GM12801 (cell line): ENCODE measurements around the gene EHD4.

Experiments
- CTCF ChIP-seq: IDR thresholded peaks from one replicate; pipeline ENCODE4 v1.5.1; 2011; ENCODE audit warnings: control low read depth; ENCODE audit not compliant: insufficient read length; ENCODE audit errors: extremely low read depth

The EHD4 gene

DNA sequence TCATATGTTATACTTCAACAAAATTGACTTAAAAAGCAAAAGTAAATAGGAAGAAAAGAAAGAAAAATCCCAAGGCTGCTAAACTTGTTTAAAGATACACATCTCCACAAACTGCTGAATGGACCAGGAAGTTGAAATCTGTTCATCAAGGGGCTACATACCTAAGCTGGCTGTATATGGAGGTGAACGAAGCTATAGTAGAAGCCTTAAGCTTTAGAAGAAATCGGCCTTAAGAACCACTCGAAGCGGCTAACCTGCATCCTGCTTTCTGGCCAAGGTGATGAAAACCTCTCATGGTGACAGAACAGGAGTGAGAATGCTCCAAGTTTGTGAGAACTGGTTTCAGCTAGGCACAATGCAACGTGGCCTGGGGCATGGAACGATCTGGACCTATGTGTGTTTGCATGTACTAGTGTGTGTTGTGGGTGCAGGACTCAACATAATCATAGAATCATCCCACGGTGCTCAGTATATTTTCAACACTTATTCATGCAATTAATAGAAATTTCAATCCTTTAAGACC, 47.2 kb downstream of the EHD4 start:
- no peak for TF ChIP-seq CTCF

DNA sequence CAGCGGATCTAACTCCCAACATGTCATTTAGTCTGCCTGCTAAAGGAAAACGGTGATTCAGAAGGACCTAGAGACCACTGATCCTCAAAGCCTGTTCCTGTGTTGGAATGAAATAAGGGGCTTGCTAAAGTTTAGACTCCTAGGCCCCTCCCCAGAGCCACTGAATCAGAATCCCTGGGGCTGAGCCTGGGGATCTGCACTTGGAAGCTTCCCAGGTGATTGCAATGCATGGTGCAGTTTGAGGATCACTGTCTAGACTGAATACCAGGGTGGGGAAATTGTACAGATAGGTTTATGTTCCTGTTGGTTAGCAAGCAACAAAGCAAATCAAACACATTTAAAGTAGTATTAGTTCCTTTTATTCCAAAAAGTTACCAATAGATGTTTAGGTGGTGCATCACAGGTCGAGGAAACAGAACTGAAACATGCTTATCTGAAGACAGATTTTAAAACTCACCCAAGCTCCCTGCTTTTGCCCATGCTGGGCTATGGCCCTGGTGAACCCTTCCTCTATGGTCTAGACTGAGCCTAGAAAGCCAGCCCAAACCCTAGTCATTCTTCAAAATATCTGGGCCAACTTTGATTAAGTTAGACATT, 48.9 kb downstream of the EHD4 start:
- TF ChIP-seq CTCF = no peak

DNA sequence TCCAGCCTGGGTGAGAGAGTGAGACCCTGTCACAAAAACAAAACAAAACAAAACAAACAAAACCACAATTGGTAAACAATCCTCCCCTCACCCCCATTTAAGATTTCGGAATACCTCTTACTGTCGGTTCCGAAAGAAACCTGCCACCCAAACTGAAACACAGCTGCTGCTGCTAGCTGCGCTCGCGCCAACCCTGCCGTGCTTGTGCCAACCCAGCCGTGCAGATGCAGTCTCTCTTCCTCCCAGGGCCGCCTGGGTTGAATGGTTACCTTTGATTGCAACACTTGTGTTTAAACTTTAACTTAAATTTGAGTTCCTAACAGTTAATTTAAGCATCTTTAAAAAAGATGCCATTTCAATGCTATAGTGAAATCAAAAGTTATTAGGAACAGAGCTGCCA, 50.0 kb downstream of the EHD4 start:
- no peak for TF ChIP-seq CTCF

GRCh38 chr15:41921639-41922038, 50.7 kb downstream of the EHD4 start:
- no peak for TF ChIP-seq CTCF

GRCh38 chr15:41921167-41921566, 51.2 kb downstream of the EHD4 start:
- TF ChIP-seq CTCF = no peak

DNA sequence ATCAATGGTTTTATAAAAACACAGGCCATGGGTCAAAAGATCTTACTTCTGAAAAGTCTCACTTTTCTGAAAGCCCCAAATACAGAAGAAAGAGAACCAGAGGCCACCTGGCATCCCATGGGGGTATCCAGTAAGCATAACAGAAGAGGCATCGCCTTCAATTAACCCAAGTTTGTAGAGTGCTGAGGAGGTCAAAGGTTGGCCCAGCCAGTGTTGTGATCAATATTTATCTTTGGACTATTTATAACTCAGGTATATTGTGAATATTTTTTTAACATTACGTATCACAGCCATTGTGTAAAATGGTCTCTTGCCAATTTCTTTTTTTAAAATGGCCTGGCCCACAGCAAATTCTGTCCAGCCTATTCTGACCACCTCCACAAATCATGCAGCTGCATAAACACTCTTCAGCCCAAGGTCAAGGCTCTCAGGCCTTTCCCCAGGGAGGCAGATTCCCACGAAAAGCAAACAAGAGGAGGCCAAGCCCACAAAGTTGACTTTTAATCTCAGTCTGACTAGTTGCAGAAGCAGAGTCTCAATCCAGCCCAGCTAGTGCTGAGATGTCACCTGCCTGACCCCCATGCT, 52.3 kb downstream of the EHD4 start:
- no peak for TF ChIP-seq CTCF

DNA sequence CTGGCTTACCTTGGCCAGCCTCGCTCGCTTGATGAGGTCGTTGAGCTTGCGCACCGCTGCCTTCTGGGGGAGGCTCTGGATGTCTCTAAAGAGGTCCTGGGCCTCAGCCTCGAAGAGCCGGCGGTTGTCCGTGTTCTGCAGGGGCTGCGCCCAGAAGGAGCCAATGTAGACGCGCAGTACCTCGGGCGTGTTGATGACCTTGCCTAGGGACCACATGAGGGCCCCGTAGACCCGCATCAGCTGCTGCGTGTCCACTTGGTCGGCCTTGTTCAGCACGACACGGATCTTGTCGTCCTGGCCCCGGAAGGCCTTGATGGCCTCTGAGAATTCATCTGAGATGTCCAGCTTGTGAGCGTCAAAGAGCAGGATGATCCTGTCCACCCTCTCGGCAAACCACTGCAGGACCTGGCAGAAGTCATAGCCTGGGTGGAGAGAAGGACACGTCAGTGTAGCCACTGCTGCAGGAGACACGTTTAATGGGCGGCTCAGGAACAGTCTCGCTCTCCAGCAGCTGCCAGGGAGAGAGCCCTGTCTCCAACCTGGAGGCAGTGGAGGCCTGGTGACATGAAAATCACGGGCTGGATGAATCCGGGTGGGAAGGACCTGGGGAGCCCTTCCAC, 53.0 kb downstream of the EHD4 start:
- TF ChIP-seq CTCF = no peak
